ENCODE data around the gene MAP3K14.

GRCh38 chr17:45246861-45247428 lies 69.9 kb downstream of the MAP3K14 start:
- TF ChIP-seq POLR2A (IDR thresholded peaks at IDR 0.05) (no peak), CTCF (IDR thresholded peaks at IDR 0.05) (peak in 11 of 12 donors; percentile 23 to 58 (median 42))
